Thoracic aorta (tissue), 2 donors: ENCODE measurements around the gene STMP1. TPM values are rescaled to one million over a fixed set of nuclear protein-coding genes. Genes with fewer than 3 reads are reported as not detected.

ENCODE experiments used
- ATAC-seq: fragments of 150-250 bp; one replicate; pipeline ENCODE4 v1.8.0; 2017; ENCODE audit warnings: low read depth; ENCODE audit not compliant: insufficient number of reproducible peaks, low FRiP score
- DNase-seq: peaks from one replicate; pipeline ENCODE4 v3.0.0-alpha.2; 2020; ENCODE audit warnings: low spot score
- H3K27ac ChIP-seq, 2 donors: fragments of 200-600 bp; sonication (generic); 1 replicate in 1 of 2; 2 replicates in 1 of 2; pipeline ENCODE4 v1.5.1; 2016; ENCODE audit warnings: mild to moderate bottlenecking in 2 of 2, moderate library complexity in 2 of 2
- H3K27me3 ChIP-seq: fragments of 200-600 bp; sonication (generic); replicated peaks from 2 replicates; pipeline ENCODE4 v1.6.0; 2016; ENCODE audit warnings: mild to moderate bottlenecking; ENCODE audit not compliant: insufficient read depth
- H3K36me3 ChIP-seq: fragments of 200-600 bp; sonication (generic); one replicate; pipeline ENCODE4 v1.5.1; 2016
- H3K4me1 ChIP-seq, 2 donors: fragments of 200-600 bp; sonication (generic); 1 replicate in 1 of 2; 2 replicates in 1 of 2; pipeline versions ENCODE4 v1.5.1 to v1.6.0; 2016; ENCODE audit warnings: low read depth in 2 of 2, mild to moderate bottlenecking in 1 of 2; ENCODE audit not compliant: control insufficient read depth in 1 of 2
- H3K4me3 ChIP-seq: fragments of 200-600 bp; sonication (generic); 2 replicates; pipeline ENCODE4 v1.5.1; 2016; ENCODE audit warnings: mild to moderate bottlenecking
- H3K9me3 ChIP-seq: fragments of 200-600 bp; sonication (generic); 2 replicates; pipeline ENCODE4 v1.5.1; 2016
- CTCF ChIP-seq: fragments of 200-600 bp; sonication (generic); IDR thresholded peaks from one replicate; pipeline ENCODE4 v1.5.1; 2019; ENCODE audit warnings: antibody characterized with exemption
- total RNA-seq, 2 donors: library from RNA; depleted of rRNA; stranded (reverse); fragments of >200 nt; gene quantifications; one replicate each; pipeline versions ENCODE4 v1.1.0 to v1.2.3, GENCODE V29; 2016

Gene STMP1
- total RNA-seq, 2 donors from 2014 or later = 15.7 to 48.5 TPM

GRCh38 chr7:135658564-135658963 lies 3.8 kb upstream of the STMP1 start:
- no peak for ATAC-seq
- no peak for DNase-seq
- Histone ChIP-seq H3K9me3 (no peaks in the 10 kb centered on the region), H3K4me1 (peaks cover 6 to 9% of the 10 kb centered on the region in 2 donors), H3K27ac (no peak overlapping the region), H3K36me3 (no peaks in the 10 kb centered on the region), H3K4me3 (no peak overlapping the region), H3K27me3 (no peaks in the 10 kb centered on the region)
- TF ChIP-seq CTCF = no peak

- DNase-seq (no peak), ATAC-seq (no peak)
- Histone ChIP-seq H3K27ac (no peak overlapping the region), H3K27me3 (no peaks in the 10 kb centered on the region), H3K36me3 (no peaks in the 10 kb centered on the region), H3K4me1 (peaks cover 10 to 17% of the 10 kb centered on the region in 2 donors), H3K4me3 (no peak overlapping the region), H3K9me3 (no peaks in the 10 kb centered on the region)
- no peak for TF ChIP-seq CTCF
Observed at GRCh38 chr7:135659159-135659846, 3.0 kb upstream of the STMP1 start.

GRCh38 chr7:135661311-135662122 lies 797 bp upstream of the STMP1 start:
- Histone ChIP-seq H3K36me3 (no peaks in the 10 kb centered on the region), H3K27ac (peak overlapping the region; percentile 74 to 98), H3K4me3 (peak overlapping the region; percentile 87), H3K27me3 (no peaks in the 10 kb centered on the region), H3K4me1 (peaks cover 10 to 34% of the 10 kb centered on the region in 2 donors), H3K9me3 (no peaks in the 10 kb centered on the region)
- DNase-seq (no peak), ATAC-seq (no peak)
- no peak for TF ChIP-seq CTCF

- Histone ChIP-seq H3K36me3 (no peaks in the 10 kb centered on the region), H3K27me3 (no peaks in the 10 kb centered on the region), H3K27ac (peak overlapping the region; percentile 74 to 98), H3K4me3 (peak overlapping the region; percentile 87), H3K4me1 (peaks cover 10 to 34% of the 10 kb centered on the region in 2 donors), H3K9me3 (no peaks in the 10 kb centered on the region)
- DNase-seq = no peak
- no peak for TF ChIP-seq CTCF
- no peak for ATAC-seq
Observed at GRCh38 chr7:135662123-135662372, 266 bp upstream of the STMP1 start.

- TF ChIP-seq CTCF = no peak
- ATAC-seq (no peak), DNase-seq (no peak)
- no peaks in the 10 kb centered on the region for H3K9me3 ChIP-seq
- H3K27ac ChIP-seq = peak overlapping the region; percentile 98
- no peaks in the 10 kb centered on the region for H3K36me3 ChIP-seq
- H3K4me1 ChIP-seq = peaks cover 10 to 44% of the 10 kb centered on the region in 2 donors
- no peaks in the 10 kb centered on the region for H3K27me3 ChIP-seq
- peak overlapping the region; percentile 87 for H3K4me3 ChIP-seq
Observed at GRCh38 chr7:135664046-135664589, 1.8 kb downstream of the STMP1 start.
